CD14-positive monocyte (primary cell): ENCODE measurements around the gene SLAMF9. TPM values are rescaled to one million over a fixed set of nuclear protein-coding genes. Genes with fewer than 3 reads are reported as not detected.

Experiments
- DNase-seq, 3 donors: peaks; one replicate each; pipeline ENCODE4 v3.0.0-alpha.2; 2011 to 2022
- H2AFZ ChIP-seq: 2 replicates; pipeline ENCODE4 v1.6.0; 2012; ENCODE audit warnings: mild to moderate bottlenecking, low read depth, low read length, inconsistent platforms; ENCODE audit not compliant: insufficient read depth, poor library complexity, severe bottlenecking
- H3K27ac ChIP-seq, 2 donors: 1 replicate in 1 of 2; 2 replicates in 1 of 2; pipeline ENCODE4 v1.5.1; 2012 to 2013; ENCODE audit warnings: low read length in 2 of 2, control low read depth in 1 of 2, inconsistent platforms in 1 of 2, low read depth in 1 of 2, mild to moderate bottlenecking in 1 of 2
- H3K27me3 ChIP-seq, 2 donors: one replicate each; pipeline versions ENCODE4 v1.6.0 to v1.6.1; 2011 to 2013; ENCODE audit warnings: low read length in 2 of 2; ENCODE audit not compliant: control insufficient read depth in 2 of 2, insufficient read depth in 2 of 2
- H3K36me3 ChIP-seq, 2 donors: replicated peaks in 1 of 2; 1 replicate in 1 of 2; 2 replicates in 1 of 2; pipeline versions ENCODE4 v1.5.1 to v1.6.1; 2012 to 2013; ENCODE audit warnings: low read length in 2 of 2, control low read depth in 1 of 2, inconsistent platforms in 1 of 2, mild to moderate bottlenecking in 1 of 2; ENCODE audit not compliant: insufficient read depth in 2 of 2, control insufficient read depth in 1 of 2
- H3K4me1 ChIP-seq, 2 donors: 1 replicate in 1 of 2; 2 replicates in 1 of 2; pipeline versions ENCODE4 v1.5.1 to v1.6.1; 2012 to 2013; ENCODE audit warnings: low read length in 2 of 2, control low read depth in 1 of 2, inconsistent platforms in 1 of 2, mild to moderate bottlenecking in 1 of 2, moderate library complexity in 1 of 2; ENCODE audit not compliant: insufficient read depth in 2 of 2, control insufficient read depth in 1 of 2
- H3K4me2 ChIP-seq: replicated peaks from 2 replicates; pipeline ENCODE3; 2012; ENCODE audit warnings: low read length, moderate library complexity, mild to moderate bottlenecking; ENCODE audit not compliant: poor library complexity, severe bottlenecking; ENCODE audit errors: extremely low read depth
- H3K4me3 ChIP-seq, 3 experiments: fragments of 200-600 bp in 1 of 3; sonication (generic) in 1 of 3; replicated peaks in 1 of 3; 1 replicate in 2 of 3; 2 replicates in 1 of 3; pipeline ENCODE4 v1.5.1; 2011 to 2013; ENCODE audit warnings: low read length in 3 of 3, mild to moderate bottlenecking in 3 of 3, control low read depth in 2 of 3, low read depth in 2 of 3, inconsistent platforms in 1 of 3, moderate library complexity in 1 of 3
- H3K79me2 ChIP-seq: 2 replicates; pipeline ENCODE4 v1.6.0; 2012; ENCODE audit warnings: mild to moderate bottlenecking, control low read depth, inconsistent platforms, low read length, moderate library complexity; ENCODE audit not compliant: insufficient read depth
- H3K9ac ChIP-seq: 2 replicates; pipeline ENCODE4 v1.6.0; 2017; ENCODE audit warnings: low read length, mild to moderate bottlenecking; ENCODE audit not compliant: insufficient read depth, poor library complexity, severe bottlenecking
- H3K9me3 ChIP-seq, 2 donors: replicated peaks in 1 of 2; 1 replicate in 1 of 2; 2 replicates in 1 of 2; pipeline versions ENCODE4 v1.5.1 to v1.6.1; 2012 to 2013; ENCODE audit warnings: low read length in 2 of 2, control low read depth in 1 of 2; ENCODE audit not compliant: control insufficient read depth in 1 of 2, insufficient read depth in 1 of 2
- H4K20me1 ChIP-seq: 2 replicates; pipeline ENCODE4 v1.6.0; 2012; ENCODE audit warnings: mild to moderate bottlenecking, low read length, control low read depth, moderate library complexity; ENCODE audit not compliant: insufficient read depth
- H3K27ac Mint-ChIP-seq, 7 donors: one replicate each; pipeline ENCODE4 v1.8.0; 2020; ENCODE audit warnings: mild to moderate bottlenecking in 7 of 7, mixed read lengths in 7 of 7, moderate library complexity in 6 of 7, inconsistent platforms in 2 of 7
- H3K27me3 Mint-ChIP-seq, 3 donors: one replicate each; pipeline ENCODE4 v1.8.0; 2021 to 2022; ENCODE audit warnings: low read depth in 3 of 3, mild to moderate bottlenecking in 3 of 3, mixed read lengths in 3 of 3, moderate library complexity in 3 of 3, inconsistent platforms in 1 of 3
- H3K36me3 Mint-ChIP-seq, 2 donors: one replicate each; pipeline ENCODE4 v1.8.0; 2020; ENCODE audit warnings: mixed read lengths in 2 of 2, inconsistent platforms in 1 of 2, mild to moderate bottlenecking in 1 of 2
- H3K4me1 Mint-ChIP-seq: one replicate; pipeline ENCODE4 v1.8.0; 2020; ENCODE audit warnings: mild to moderate bottlenecking, mixed read lengths
- H3K4me3 Mint-ChIP-seq, 2 donors: one replicate each; pipeline ENCODE4 v1.8.0; 2020; ENCODE audit warnings: mild to moderate bottlenecking in 2 of 2, mixed read lengths in 2 of 2, moderate library complexity in 1 of 2
- H3K9me3 Mint-ChIP-seq, 7 donors: one replicate each; pipeline ENCODE4 v1.8.0; 2020 to 2022; ENCODE audit warnings: mixed read lengths in 7 of 7, mild to moderate bottlenecking in 6 of 7, moderate library complexity in 6 of 7, inconsistent platforms in 2 of 7
- CTCF ChIP-seq: fragments of 200-600 bp; IDR thresholded peaks from one replicate; pipeline ENCODE4 v1.8.0; 2022; ENCODE audit warnings: antibody characterized with exemption, mild to moderate bottlenecking
- WGBS: methylation state at CpG from one replicate; pipeline ENCODE4 v1.1.5; 2013; ENCODE audit warnings: missing lambda C conversion rate; ENCODE audit not compliant: insufficient coverage; 5-methylcytosine and 5-hydroxymethylcytosine counted together
- intact Hi-C, 2 donors: fragments of 100-400 bp; cut with micrococcal nuclease; formaldehyde crosslinking; loops; one replicate each; pipeline versions ENCODE4 v1.15.0 to v1.15.1; 2023
- polyA plus RNA-seq, 3 donors: library from polyadenylated mRNA; depleted of rRNA in 1 of 3; unstranded in 2 of 3; stranded (reverse) in 1 of 3; fragments of 300-500 nt in 2 of 3; fragments of >200 nt in 1 of 3; fragmentation: Illumina TruSeq in 2 of 3; gene quantifications; 1 replicate in 2 of 3; 2 replicates in 1 of 3; pipeline ENCODE4 v1.2.3, GENCODE V29; 2012 to 2021

Gene SLAMF9
- polyA plus RNA-seq, 3 donors: 0.17 TPM; not detected in 2

- Histone ChIP-seq H3K4me2 (no peak overlapping the region), H3K4me1 (peaks cover 9 to 17% of the 10 kb centered on the region in 2 donors)
These were observed 25.5 kb downstream of the SLAMF9 start for GRCh38 chr1:159928491-159929050.

GRCh38 chr1:159927849-159928431 is 26.1 kb downstream of the SLAMF9 start:
- Histone ChIP-seq H3K79me2 (peaks cover 31% of the 10 kb centered on the region), H3K9me3 (no peaks in the 10 kb centered on the region), H3K27me3 (no peaks in the 10 kb centered on the region), H3K4me2 (no peak overlapping the region), H3K4me3 (no peak overlapping the region), H3K9ac (no peak overlapping the region), H3K36me3 (no peaks in the 10 kb centered on the region), H2AFZ (no peak overlapping the region), H4K20me1 (peaks cover 4% of the 10 kb centered on the region), H3K4me1 (peaks cover 14 to 22% of the 10 kb centered on the region in 2 donors), H3K27ac (no peak overlapping the region)
- TF ChIP-seq CTCF: no peak
- Mint-ChIP-seq H3K36me3 (peaks cover 2 to 3% of the 10 kb centered on the region in 2 donors), H3K4me1 (peaks cover 18% of the 10 kb centered on the region), H3K27ac (no peak overlapping the region), H3K27me3 (peaks cover 9 to 16% (median 11%) of the 10 kb centered on the region in 3 donors), H3K4me3 (no peak overlapping the region), H3K9me3 (peaks cover 0 to 3% (median 0%) of the 10 kb centered on the region in 7 donors)
- no peak for DNase-seq
- WGBS: 78% methylated on average over 11 of the region's 13 CpGs
- intact Hi-C loops: loop anchor here in 1 of 2 donors (5.0 to 10.0 kb wide), 2 partner anchors 36 to 417 kb away; partner anchors contain the start of genes COPA and NCSTN

More at GRCh38 chr1:159928491-159929050, 25.5 kb downstream of the SLAMF9 start:
- Histone ChIP-seq H3K9me3 (no peaks in the 10 kb centered on the region), H2AFZ (no peak overlapping the region), H3K79me2 (peaks cover 25% of the 10 kb centered on the region), H3K27ac (no peak overlapping the region), H3K27me3 (no peaks in the 10 kb centered on the region), H3K9ac (no peak overlapping the region), H4K20me1 (peaks cover 3% of the 10 kb centered on the region), H3K36me3 (no peaks in the 10 kb centered on the region), H3K4me3 (no peak overlapping the region)
- Mint-ChIP-seq H3K4me1 (peaks cover 13% of the 10 kb centered on the region), H3K27me3 (peaks cover 9 to 15% (median 11%) of the 10 kb centered on the region in 3 donors), H3K36me3 (peaks cover 2 to 3% of the 10 kb centered on the region in 2 donors), H3K27ac (peak overlapping the region in 1 of 7 donors; percentile 65), H3K4me3 (no peak overlapping the region), H3K9me3 (peaks cover 0 to 3% (median 0%) of the 10 kb centered on the region in 7 donors)
- TF ChIP-seq CTCF: no peak
- intact Hi-C loops: loop anchor here in 1 of 2 donors (5.0 to 10.0 kb wide), 2 partner anchors 36 to 416 kb away; partner anchors contain the start of genes COPA and NCSTN
- no peak for DNase-seq
- WGBS: 96% methylated on average over 16 of the region's 18 CpGs
